SK-N-SH (cell line): ENCODE measurements around the gene CDC42BPG. TPM values are rescaled to one million over a fixed set of nuclear protein-coding genes. Genes with fewer than 3 reads are reported as not detected.

Experiments
- CTCF ChIA-PET: fragments of 300-600, 350-600 bp; formaldehyde crosslinking; extraction: SDS; loops from one replicate; lab custom pipeline; 2021; lab: Yijun Ruan, JAX
- POLR2A ChIA-PET: fragments of 350-600 bp; sonication (Branson Sonifier 250); formaldehyde crosslinking; extraction: SDS; loops from one replicate; lab custom pipeline; 2020; ENCODE audit warnings: antibody characterized with exemption, inconsistent platforms; lab: Yijun Ruan, JAX
- DNase-seq: peaks from one replicate; pipeline ENCODE4 v3.0.0; 2012
- H2AFZ ChIP-seq: fragments of 200-600 bp; sonication (generic); 2 replicates; pipeline ENCODE4 v1.8.1; 2016; ENCODE audit warnings: antibody characterized with exemption, mild to moderate bottlenecking, low read depth
- H3F3A ChIP-seq: fragments of 200-600 bp; sonication (generic); replicated peaks from 2 replicates; pipeline ENCODE3; 2016; ENCODE audit warnings: antibody characterized with exemption, mild to moderate bottlenecking; ENCODE audit not compliant: insufficient read depth
- H3K27ac ChIP-seq, 2 experiments: fragments of 200-500 bp in 1 of 2; fragments of 200-600 bp in 1 of 2; sonication (Bioruptor generic) in 1 of 2; sonication (generic), shearing (Covaris generic) in 1 of 2; 2 replicates each; pipeline versions ENCODE4 v1.5.1 to v1.6.1; 2014 to 2016; ENCODE audit warnings: low read depth in 2 of 2, inconsistent platforms in 1 of 2, low read length in 1 of 2, mild to moderate bottlenecking in 1 of 2, mixed read lengths in 1 of 2
- H3K27me3 ChIP-seq: fragments of 200-600 bp; sonication (generic), shearing (Covaris generic); 2 replicates; pipeline ENCODE4 v1.6.1; 2016; ENCODE audit warnings: mixed run types; ENCODE audit not compliant: insufficient read depth
- H3K36me3 ChIP-seq, 2 experiments: fragments of 200-500 bp in 1 of 2; fragments of 200-600 bp in 1 of 2; sonication (Bioruptor generic) in 1 of 2; sonication (generic) in 1 of 2; replicated peaks in 1 of 2; 2 replicates each; pipeline versions ENCODE3 to v1.5.1; 2014 to 2016; ENCODE audit warnings: low read length in 1 of 2, mild to moderate bottlenecking in 1 of 2; ENCODE audit not compliant: insufficient read depth in 2 of 2, control insufficient read depth in 1 of 2
- H3K4me1 ChIP-seq, 2 experiments: fragments of 200-500 bp in 1 of 2; fragments of 200-600 bp in 1 of 2; sonication (Bioruptor generic) in 1 of 2; sonication (generic), shearing (Covaris generic) in 1 of 2; 2 replicates each; pipeline versions ENCODE4 v1.5.1 to v1.6.1; 2014 to 2016; ENCODE audit warnings: low read depth in 1 of 2, low read length in 1 of 2, mixed run types in 1 of 2; ENCODE audit not compliant: insufficient read depth in 2 of 2, control insufficient read depth in 1 of 2
- H3K4me2 ChIP-seq: fragments of 200-600 bp; sonication (generic), shearing (Covaris generic); 2 replicates; pipeline ENCODE4 v1.6.1; 2017; ENCODE audit warnings: mixed run types
- H3K4me3 ChIP-seq, 2 experiments: fragments of 200-500 bp in 1 of 2; fragments of 200-600 bp in 1 of 2; sonication (Bioruptor generic) in 1 of 2; sonication (generic), shearing (Covaris generic) in 1 of 2; 2 replicates each; pipeline versions ENCODE4 v1.5.1 to v1.8.1; 2014 to 2016; ENCODE audit warnings: low read depth in 2 of 2, inconsistent platforms in 1 of 2, low read length in 1 of 2, mild to moderate bottlenecking in 1 of 2, mixed read lengths in 1 of 2, moderate library complexity in 1 of 2
- H3K79me2 ChIP-seq: fragments of 200-600 bp; sonication (generic); 2 replicates; pipeline ENCODE4 v1.8.1; 2017; ENCODE audit warnings: mild to moderate bottlenecking; ENCODE audit not compliant: insufficient read depth
- H3K9ac ChIP-seq: fragments of 200-600 bp; sonication (generic); 2 replicates; pipeline ENCODE4 v1.6.1; 2017; ENCODE audit warnings: mixed run types
- H3K9me2 ChIP-seq: fragments of 200-600 bp; sonication (generic); 2 replicates; pipeline ENCODE4 v1.6.1; 2017; ENCODE audit warnings: mixed run types
- H3K9me3 ChIP-seq: fragments of 200-600 bp; sonication (generic); 2 replicates; pipeline ENCODE4 v1.6.1; 2017; ENCODE audit warnings: mixed run types, mild to moderate bottlenecking, moderate library complexity
- H4K20me1 ChIP-seq: fragments of 200-600 bp; sonication (generic); 2 replicates; pipeline ENCODE4 v1.6.1; 2017; ENCODE audit warnings: mild to moderate bottlenecking, mixed run types; ENCODE audit not compliant: insufficient read depth
- CTCF ChIP-seq: fragments of 200-600 bp; sonication (generic); IDR thresholded peaks from 2 replicates; pipeline ENCODE4 v1.6.1; 2017; ENCODE audit warnings: antibody characterized with exemption, mild to moderate bottlenecking, moderate library complexity
- EZH2phosphoT487 ChIP-seq: fragments of 200-600 bp; sonication (generic); IDR thresholded peaks from 2 replicates; pipeline ENCODE4 v1.6.1; 2017; ENCODE audit warnings: low read depth, mixed run types, mild to moderate bottlenecking, antibody characterized with exemption, moderate library complexity, borderline replicate concordance
- GABPA ChIP-seq: IDR thresholded peaks from 2 replicates; pipeline ENCODE4 v1.4.0; 2012; ENCODE audit warnings: low read depth, mild to moderate bottlenecking
- GATA2 ChIP-seq: sonication (generic); formaldehyde crosslinking; IDR thresholded peaks from 2 replicates; pipeline ENCODE4 v1.5.0; 2020; ENCODE audit warnings: mild to moderate bottlenecking, missing genetic modification reagents
- JUND ChIP-seq: IDR thresholded peaks from 2 replicates; pipeline ENCODE4 v1.4.0; 2012
- NRF1 ChIP-seq: IDR thresholded peaks from 2 replicates; pipeline ENCODE4 v1.6.1; 2012; ENCODE audit warnings: low read depth, mild to moderate bottlenecking, low read length
- PBX3 ChIP-seq: IDR thresholded peaks from 2 replicates; pipeline ENCODE4; 2012
- REST ChIP-seq: IDR thresholded peaks from 2 replicates; pipeline ENCODE4 v1.6.1; 2012; ENCODE audit warnings: mild to moderate bottlenecking, low read depth, low read length, moderate library complexity
- RFX5 ChIP-seq: IDR thresholded peaks from 2 replicates; pipeline ENCODE4 v1.6.1; 2012; ENCODE audit warnings: mild to moderate bottlenecking, improper control_type of control experiment, low read length
- TEAD4 ChIP-seq: IDR thresholded peaks from 2 replicates; pipeline ENCODE4 v1.4.0; 2012; ENCODE audit warnings: mild to moderate bottlenecking, borderline replicate concordance; ENCODE audit not compliant: insufficient read depth
- USF1 ChIP-seq: IDR thresholded peaks from 2 replicates; pipeline ENCODE4 v1.4.0; 2012; ENCODE audit warnings: low read depth, borderline replicate concordance
- USF2 ChIP-seq: fragments of 150-350 bp; IDR thresholded peaks from 2 replicates; pipeline ENCODE4 v1.6.1; 2017; ENCODE audit warnings: antibody characterized with exemption, low read length, low read depth, borderline replicate concordance
- WGBS: methylation state at CpG from one replicate; pipeline ENCODE4 v1.1.6; 2017; ENCODE audit warnings: low lambda C conversion rate; 5-methylcytosine and 5-hydroxymethylcytosine counted together
- polyA plus RNA-seq, 3 experiments: library from polyadenylated mRNA; depleted of rRNA; stranded (reverse); fragments of >200 nt; gene quantifications; 2 replicates each; pipeline ENCODE4 v1.2.3, GENCODE V29; 2012

CDC42BPG gene
- polyA plus RNA-seq, 1 of the 3 experiments (the other 2 are of a cell fraction), result 0.33 TPM

- H2AFZ ChIP-seq, result no peak overlapping the region
- no peak overlapping the region for H3K4me2 ChIP-seq
- no peak overlapping the region for H3K9ac ChIP-seq
- no peaks in the 10 kb centered on the region for H3K79me2 ChIP-seq
- H3K27ac ChIP-seq, result no peak overlapping the region
- WGBS, result 87% methylated on average over 13 of the region's 24 CpGs
- DNase-seq, result no peak
- peaks cover 0 to 5% of the 10 kb centered on the region in 2 experiments; a peak in 1 of 4 replicates for H3K4me1 ChIP-seq
- H3K4me3 ChIP-seq, result no peak overlapping the region
- TF ChIP-seq GABPA, result no peak
- TF ChIP-seq REST, result no peak
- no peak for TF ChIP-seq TEAD4
- TF ChIP-seq PBX3, result no peak
- no peak for TF ChIP-seq USF1
- TF ChIP-seq, all 33 proteins: peak for 0
- ChIA-PET POLR2A (no interaction called here), CTCF (interaction anchor here (1.7 to 1.8 kb wide), 2 partner anchors 13 to 15 kb away, joined by 5 to 7 read pairs; partner anchors contain the start of gene CDC42BPG)
- Histone ChIP-seq H4K20me1 (no peaks in the 10 kb centered on the region), H3K27me3 (no peaks in the 10 kb centered on the region), H3K36me3 (no peaks in the 10 kb centered on the region), H3K9me2 (no peaks in the 10 kb centered on the region), H3K9me3 (no peaks in the 10 kb centered on the region), H3F3A (no peaks in the 10 kb centered on the region)
These were observed 13.0 kb downstream of the CDC42BPG start for GRCh38 chr11:64831411-64831891.

- no peaks in the 10 kb centered on the region for H3K9me3 ChIP-seq
- ChIA-PET CTCF (interaction anchor here (0.8 to 1.8 kb wide), 6 partner anchors 14 to 184 kb away, joined by 3 to 7 read pairs (median 4); partner anchors contain the start of genes ARL2, CDC42BPG and RASGRP2), POLR2A (no interaction called here)
- H4K20me1 ChIP-seq, result no peaks in the 10 kb centered on the region
- H3F3A ChIP-seq, result no peaks in the 10 kb centered on the region
- no peak overlapping the region for H3K27ac ChIP-seq
- H3K9ac ChIP-seq, result no peak overlapping the region
- H3K4me3 ChIP-seq, result no peak overlapping the region
- DNase-seq, result no peak
- no peaks in the 10 kb centered on the region for H3K9me2 ChIP-seq
- no peak overlapping the region for H3K4me2 ChIP-seq
- H2AFZ ChIP-seq, result no peak overlapping the region
- 82% methylated on average over 19 of the region's 43 CpGs for WGBS
- no peaks in the 10 kb centered on the region for H3K79me2 ChIP-seq
- H3K4me1 ChIP-seq, result no peaks in the 10 kb centered on the region; a peak in 1 of 4 replicates
- no peaks in the 10 kb centered on the region for H3K27me3 ChIP-seq
- H3K36me3 ChIP-seq, result no peaks in the 10 kb centered on the region
- TF ChIP-seq GATA2 (CRISPR knock-in tag), result no peak
- no peak for TF ChIP-seq JUND
- no peak for TF ChIP-seq USF2
- TF ChIP-seq RFX5, result no peak
- TF ChIP-seq REST, result no peak
- no peak for TF ChIP-seq CTCF
- TF ChIP-seq EZH2phosphoT487, result no peak
- no peak for TF ChIP-seq NRF1
These were observed 14.8 kb downstream of the CDC42BPG start for GRCh38 chr11:64829536-64830251.
